ENCODE data around the gene ZFP57.

Gene ZFP57

GRCh38 chr6:29631209-29631810, 49.6 kb downstream of the ZFP57 start:
- peak overlapping the region; percentile 61 for H3K4me3 ChIP-seq (replicated peaks; ENCODE audit: low read depth, low read length)
- DNase-seq (ENCODE audit: extremely low read depth, low read depth) = no peak
- TF ChIP-seq, protein P1, sequence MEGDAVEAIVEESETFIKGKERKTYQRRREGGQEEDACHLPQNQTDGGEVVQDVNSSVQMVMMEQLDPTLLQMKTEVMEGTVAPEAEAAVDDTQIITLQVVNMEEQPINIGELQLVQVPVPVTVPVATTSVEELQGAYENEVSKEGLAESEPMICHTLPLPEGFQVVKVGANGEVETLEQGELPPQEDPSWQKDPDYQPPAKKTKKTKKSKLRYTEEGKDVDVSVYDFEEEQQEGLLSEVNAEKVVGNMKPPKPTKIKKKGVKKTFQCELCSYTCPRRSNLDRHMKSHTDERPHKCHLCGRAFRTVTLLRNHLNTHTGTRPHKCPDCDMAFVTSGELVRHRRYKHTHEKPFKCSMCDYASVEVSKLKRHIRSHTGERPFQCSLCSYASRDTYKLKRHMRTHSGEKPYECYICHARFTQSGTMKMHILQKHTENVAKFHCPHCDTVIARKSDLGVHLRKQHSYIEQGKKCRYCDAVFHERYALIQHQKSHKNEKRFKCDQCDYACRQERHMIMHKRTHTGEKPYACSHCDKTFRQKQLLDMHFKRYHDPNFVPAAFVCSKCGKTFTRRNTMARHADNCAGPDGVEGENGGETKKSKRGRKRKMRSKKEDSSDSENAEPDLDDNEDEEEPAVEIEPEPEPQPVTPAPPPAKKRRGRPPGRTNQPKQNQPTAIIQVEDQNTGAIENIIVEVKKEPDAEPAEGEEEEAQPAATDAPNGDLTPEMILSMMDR (IDR thresholded peaks at IDR 0.05; ENCODE audit: low read depth, low read length, missing control alignments) = no peak

DNA sequence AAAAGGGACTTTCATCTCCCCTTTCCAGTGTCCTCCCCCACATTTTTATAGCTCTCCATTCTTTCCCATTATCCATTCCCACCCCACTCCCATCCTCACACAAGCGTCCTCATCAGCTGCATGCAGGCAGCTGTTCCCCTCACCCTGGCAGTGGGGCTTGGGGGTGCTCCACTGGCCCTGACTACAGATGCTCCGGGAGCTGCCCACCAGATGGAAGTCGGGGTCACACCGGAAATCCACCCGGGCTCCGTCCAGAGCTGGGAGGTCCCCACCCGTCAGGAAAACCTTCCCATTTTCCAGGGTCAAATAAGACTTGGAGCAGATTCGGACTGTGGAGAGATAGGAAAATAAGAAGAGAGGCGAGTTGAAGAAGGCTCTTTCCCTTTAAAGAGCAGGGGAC, 50.6 kb downstream of the ZFP57 start:
- TF ChIP-seq, protein P1 (IDR thresholded peaks at IDR 0.05; ENCODE audit: low read depth, low read length, missing control alignments) = no peak
- no peak overlapping the region; the same call in 1 of the 2 replicates for H3K4me3 ChIP-seq (replicated peaks; ENCODE audit: low read depth, low read length)
- DNase-seq (ENCODE audit: extremely low read depth, low read depth) = no peak

GRCh38 chr6:29629571-29629970, 51.4 kb downstream of the ZFP57 start:
- peak overlapping the region; percentile 72 for H3K4me3 ChIP-seq (replicated peaks; ENCODE audit: low read depth, low read length)

GRCh38 chr6:29628419-29629281, 52.3 kb downstream of the ZFP57 start:
- peak; percentile 69 for DNase-seq (ENCODE audit: extremely low read depth, low read depth)
- TF ChIP-seq, protein P1 (IDR thresholded peaks at IDR 0.05; ENCODE audit: low read depth, low read length, missing control alignments) = peak; percentile 49
- H3K4me3 ChIP-seq (replicated peaks; ENCODE audit: low read depth, low read length) = peak overlapping the region; percentile 72

More at GRCh38 chr6:29629571-29629970, 51.4 kb downstream of the ZFP57 start:
- TF ChIP-seq, protein P1 (IDR thresholded peaks at IDR 0.05; ENCODE audit: low read depth, low read length, missing control alignments) = no peak
- DNase-seq (ENCODE audit: extremely low read depth, low read depth) = no peak

DNA sequence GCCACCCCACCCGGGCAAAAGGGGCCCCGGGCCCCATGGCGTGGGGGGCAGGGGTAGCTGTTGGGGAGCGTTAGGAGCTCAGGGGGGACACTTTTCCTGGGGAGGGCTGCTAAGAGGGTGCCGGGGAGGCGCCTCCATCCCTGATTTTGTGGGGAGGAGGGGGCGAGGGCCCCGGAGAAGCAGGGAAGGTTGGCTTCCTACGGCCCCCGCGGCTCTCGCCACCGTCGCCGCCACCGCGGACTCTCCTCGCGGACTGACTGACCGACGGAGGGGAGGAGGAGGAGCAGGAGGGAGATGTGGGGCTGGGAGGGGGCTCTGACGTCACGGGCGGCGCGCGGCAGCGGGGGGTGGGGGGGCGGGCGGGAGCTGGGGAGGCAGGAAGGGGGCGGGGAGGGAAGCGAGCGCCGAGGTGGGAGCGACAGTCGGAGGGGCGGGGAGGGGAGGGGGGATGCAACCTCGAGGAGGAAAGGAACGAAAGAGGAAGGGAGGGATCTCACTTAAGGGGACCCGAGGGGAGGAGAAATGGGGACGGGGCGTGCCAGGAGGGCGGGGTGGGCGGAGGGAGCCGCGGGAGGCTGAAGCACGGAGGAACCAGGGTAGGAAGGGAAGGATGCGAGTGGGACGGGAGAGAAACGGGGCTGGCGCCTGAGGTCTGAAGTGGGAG, 53.1 kb downstream of the ZFP57 start:
- TF ChIP-seq, protein P1 (IDR thresholded peaks at IDR 0.05; ENCODE audit: low read depth, low read length, missing control alignments) = no peak

GRCh38 chr6:29626948-29627754, 53.8 kb downstream of the ZFP57 start:
- TF ChIP-seq, protein P1 (IDR thresholded peaks at IDR 0.05; ENCODE audit: low read depth, low read length, missing control alignments) = no peak
- no peak for DNase-seq (ENCODE audit: extremely low read depth, low read depth)
- H3K4me3 ChIP-seq (replicated peaks; ENCODE audit: low read depth, low read length) = peak overlapping the region; percentile 72

More for the DNA sequence above, 53.1 kb downstream of the ZFP57 start:
- peak; percentile 71 for DNase-seq (ENCODE audit: extremely low read depth, low read depth)
- peak overlapping the region; percentile 72 for H3K4me3 ChIP-seq (replicated peaks; ENCODE audit: low read depth, low read length)
